NB4 (cell line): ENCODE data around the gene CCND1.

Experiments
- DNase-seq: peaks from one replicate; pipeline ENCODE4 v3.0.0; 2010; ENCODE audit warnings: low read depth
- H3K4me3 ChIP-seq: one replicate; pipeline ENCODE4 v1.5.1; 2011; ENCODE audit warnings: mild to moderate bottlenecking, low read depth, low read length, moderate library complexity
- CTCF ChIP-seq: IDR thresholded peaks from one replicate; pipeline ENCODE4 v1.5.1; 2012; ENCODE audit warnings: low read depth, low read length
- MAX ChIP-seq: IDR thresholded peaks from 2 replicates; pipeline ENCODE4 v1.6.1; 2011; ENCODE audit warnings: low read depth, low read length
- MYC ChIP-seq: IDR thresholded peaks from 2 replicates; pipeline ENCODE4 v1.6.1; 2011; ENCODE audit warnings: low read depth, low read length
- POLR2A ChIP-seq: IDR thresholded peaks from 2 replicates; pipeline ENCODE4 v1.6.1; 2011; ENCODE audit warnings: mild to moderate bottlenecking; ENCODE audit not compliant: insufficient read length; ENCODE audit errors: extremely low read depth

Gene CCND1

DNA sequence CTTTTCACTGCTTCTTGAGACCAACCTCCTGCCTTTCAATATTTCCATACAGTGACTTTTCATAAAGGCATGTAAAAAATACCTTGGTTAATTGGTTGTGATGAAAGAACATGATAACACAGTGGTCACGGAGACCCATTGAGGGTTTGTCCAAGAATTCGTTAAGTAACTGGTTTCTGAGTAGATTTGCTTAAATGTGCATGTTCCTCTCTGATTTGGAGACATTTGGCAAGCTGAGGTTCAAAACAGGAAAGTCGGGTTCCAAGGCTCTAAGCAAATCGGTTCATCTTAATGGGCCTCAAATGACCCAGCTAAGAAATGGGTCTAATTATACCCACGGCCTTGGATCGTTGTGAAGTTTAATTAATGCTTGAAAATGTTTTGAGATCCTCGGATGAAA lies 36.9 kb upstream of the CCND1 start:
- no peak for TF ChIP-seq MAX
- no peak for DNase-seq
- no peak overlapping the region for H3K4me3 ChIP-seq

DNA sequence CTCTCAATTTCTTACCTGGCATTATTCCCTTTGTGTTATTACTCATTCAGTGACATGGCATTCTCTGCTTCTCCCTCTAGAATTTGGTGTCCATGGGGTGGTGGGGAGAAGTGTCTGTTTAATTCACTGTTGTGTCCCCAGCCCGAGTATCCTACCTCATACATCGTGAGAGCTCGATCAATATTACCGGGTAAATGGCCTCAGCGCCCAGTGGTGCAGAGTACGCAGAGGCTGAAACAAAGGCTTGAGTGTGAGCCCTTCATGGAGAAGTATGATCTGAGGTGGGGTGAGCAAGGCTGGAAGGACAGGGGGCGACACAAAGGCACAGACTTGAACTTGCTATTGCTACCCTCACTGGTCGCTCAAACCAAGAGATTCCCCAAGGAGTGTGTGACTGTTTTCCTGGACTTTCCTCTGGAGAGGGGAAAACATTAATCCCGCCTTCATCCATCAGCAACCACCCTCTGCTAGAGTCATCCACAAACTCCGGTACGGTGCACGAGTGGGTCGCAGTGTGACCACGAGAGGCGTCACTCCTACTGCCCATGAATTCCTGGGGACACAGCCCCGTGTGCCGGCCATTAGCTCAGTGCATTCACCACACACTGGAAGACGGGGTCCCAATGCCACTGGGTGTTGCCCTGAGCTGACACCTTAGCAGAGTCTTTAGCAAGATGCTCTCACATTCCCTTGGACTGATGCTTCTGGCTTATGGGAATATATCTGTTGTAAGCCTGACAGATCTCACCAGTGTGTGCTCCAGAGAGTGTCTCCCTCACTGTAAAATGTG lies 35.0 kb upstream of the CCND1 start:
- TF ChIP-seq CTCF (no peak), MYC (no peak), POLR2A (no peak), MAX (no peak)
- DNase-seq: no peak
- H3K4me3 ChIP-seq: no peak overlapping the region

DNA sequence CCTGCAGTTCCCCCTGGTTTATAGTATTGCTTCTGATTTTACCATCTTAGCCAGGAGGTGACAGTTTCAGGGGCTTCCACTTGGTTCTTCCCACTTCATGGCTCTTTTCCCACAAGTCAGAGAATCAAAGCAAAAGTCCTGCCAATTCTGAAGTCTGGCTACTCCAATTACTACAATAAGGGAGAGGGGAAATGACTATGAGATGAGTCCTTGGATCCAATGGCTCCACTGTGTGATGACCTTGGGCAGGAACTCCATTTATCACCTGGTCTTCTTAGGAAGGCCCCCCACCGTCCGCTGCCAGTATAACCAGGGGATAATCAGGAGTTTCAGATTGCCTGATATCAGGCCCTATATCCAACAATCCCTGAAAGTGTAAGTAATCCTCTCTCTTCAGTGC lies 31.6 kb upstream of the CCND1 start:
- no peak overlapping the region for H3K4me3 ChIP-seq
- TF ChIP-seq CTCF: no peak
- no peak for TF ChIP-seq POLR2A
- TF ChIP-seq MAX: no peak
- TF ChIP-seq MYC: no peak
- no peak for DNase-seq

DNA sequence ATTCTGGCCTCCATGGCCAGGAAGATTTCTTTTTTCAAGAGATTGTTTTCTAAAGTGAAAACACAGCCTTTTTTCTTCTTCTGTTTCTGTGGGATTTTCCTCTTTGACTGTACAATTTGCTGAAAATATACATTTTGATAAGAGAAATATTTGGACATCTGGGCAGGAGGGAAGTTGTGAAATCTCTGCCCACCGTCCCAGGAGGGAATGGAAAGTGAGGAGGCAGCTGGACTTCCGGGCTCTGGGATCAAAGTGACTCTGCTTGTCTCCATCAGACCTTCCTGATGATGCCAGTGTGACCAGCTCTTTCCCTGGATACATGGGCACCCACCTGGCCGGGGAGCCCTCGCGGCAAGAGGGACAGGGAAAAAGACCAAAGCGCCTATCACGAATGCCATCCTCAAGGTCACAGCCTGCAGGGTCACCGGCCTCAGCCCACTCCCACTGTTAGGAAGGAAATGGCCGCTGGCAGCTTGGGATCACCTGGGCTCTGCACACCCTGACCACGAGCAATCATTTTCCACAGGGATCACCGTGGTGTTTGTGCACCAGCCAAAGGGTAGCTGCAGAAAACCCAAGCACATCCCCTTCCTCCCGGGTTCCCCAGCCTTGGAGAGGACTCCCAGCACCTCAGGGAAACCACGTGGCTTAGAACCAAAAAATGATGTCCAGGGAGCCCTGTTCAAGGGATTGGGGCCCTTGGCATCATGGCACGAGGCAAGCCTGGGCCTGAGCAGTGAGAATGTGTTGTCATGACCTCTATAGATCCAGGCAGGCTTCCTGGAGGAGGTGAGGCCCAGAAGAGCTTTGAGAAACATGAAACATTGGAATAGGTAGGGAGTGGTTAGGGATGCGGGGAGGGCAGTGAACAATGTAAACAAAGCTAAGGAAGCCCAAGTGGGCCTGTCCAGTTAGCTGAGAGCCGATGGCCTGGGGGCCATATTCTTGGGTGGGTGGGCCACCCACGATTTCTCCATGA lies 29.1 kb upstream of the CCND1 start:
- H3K4me3 ChIP-seq: no peak overlapping the region
- no peak for TF ChIP-seq CTCF
- no peak for TF ChIP-seq MYC
- no peak for TF ChIP-seq POLR2A
- TF ChIP-seq MAX: no peak
- no peak for DNase-seq

DNA sequence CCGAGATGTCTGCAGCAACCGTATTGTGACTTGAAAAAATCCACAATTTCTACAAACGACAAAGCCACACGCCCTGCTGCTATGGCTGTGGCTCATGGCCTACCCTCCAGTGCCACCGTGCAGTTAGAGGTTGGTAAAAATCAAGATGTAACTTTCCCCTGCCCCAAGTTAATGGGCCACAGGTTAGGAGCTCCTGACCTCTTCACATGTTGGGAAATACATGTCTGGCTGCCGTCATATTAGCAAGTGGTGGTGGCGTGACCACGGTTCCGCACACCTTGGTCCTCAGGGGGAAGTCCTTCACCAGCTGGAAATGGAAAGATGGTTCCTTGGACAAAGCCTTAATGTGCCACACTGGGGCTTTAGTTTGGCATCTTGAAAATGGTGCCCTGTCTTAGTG lies 27.4 kb upstream of the CCND1 start:
- no peak for DNase-seq
- no peak overlapping the region for H3K4me3 ChIP-seq
- TF ChIP-seq CTCF (no peak), MYC (no peak), MAX (no peak), POLR2A (no peak)

- H3K4me3 ChIP-seq: no peak overlapping the region
- DNase-seq: no peak
- TF ChIP-seq POLR2A (no peak), MAX (no peak), CTCF (no peak), MYC (no peak)
These were observed 26.9 kb upstream of the CCND1 start for GRCh38 chr11:69614085-69614484.
